Ramos (cell line): ENCODE data around the gene MICB.
"Not testable (repeated sequence)": the region's sequence is repeated elsewhere in the genome, so short reads cannot be mapped to it uniquely, and the experiment has no call there.

ENCODE experiments used
- in situ Hi-C: fragments of 300-500 bp; cut with MboI; formaldehyde crosslinking; loops from one replicate; pipeline ENCODE4 v1.14.3; 2022; ENCODE audit warnings: low sequenced_read_pairs; ENCODE audit not compliant: unreplicated experiment

MICB gene

DNA sequence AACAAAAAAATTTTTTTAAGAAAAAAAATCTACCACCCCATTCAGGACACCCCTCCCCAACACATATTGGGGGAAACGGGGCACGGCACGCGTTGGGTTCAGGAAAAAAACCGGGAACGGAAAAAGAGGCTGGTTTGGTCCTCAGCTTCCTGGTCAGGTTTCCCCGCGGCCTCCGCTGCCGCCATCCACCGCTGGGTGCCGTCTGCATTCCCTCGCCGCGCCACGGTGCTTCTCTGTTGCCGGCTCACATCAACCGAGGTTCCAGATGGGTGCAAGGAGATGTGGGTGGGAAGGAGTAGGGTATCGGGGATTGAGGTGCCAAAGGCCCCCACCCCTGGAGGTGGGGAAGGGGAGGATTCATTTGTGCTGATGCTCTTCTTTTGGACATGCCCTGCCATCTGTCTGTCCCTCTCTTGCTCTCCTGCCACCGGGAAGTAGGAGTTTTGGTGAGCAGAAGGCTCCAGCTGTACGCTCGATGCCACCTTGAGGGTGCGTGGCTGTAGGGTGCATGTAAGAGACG is 36.6 kb downstream of the MICB start:
- in situ Hi-C loops, result no loop called here

DNA sequence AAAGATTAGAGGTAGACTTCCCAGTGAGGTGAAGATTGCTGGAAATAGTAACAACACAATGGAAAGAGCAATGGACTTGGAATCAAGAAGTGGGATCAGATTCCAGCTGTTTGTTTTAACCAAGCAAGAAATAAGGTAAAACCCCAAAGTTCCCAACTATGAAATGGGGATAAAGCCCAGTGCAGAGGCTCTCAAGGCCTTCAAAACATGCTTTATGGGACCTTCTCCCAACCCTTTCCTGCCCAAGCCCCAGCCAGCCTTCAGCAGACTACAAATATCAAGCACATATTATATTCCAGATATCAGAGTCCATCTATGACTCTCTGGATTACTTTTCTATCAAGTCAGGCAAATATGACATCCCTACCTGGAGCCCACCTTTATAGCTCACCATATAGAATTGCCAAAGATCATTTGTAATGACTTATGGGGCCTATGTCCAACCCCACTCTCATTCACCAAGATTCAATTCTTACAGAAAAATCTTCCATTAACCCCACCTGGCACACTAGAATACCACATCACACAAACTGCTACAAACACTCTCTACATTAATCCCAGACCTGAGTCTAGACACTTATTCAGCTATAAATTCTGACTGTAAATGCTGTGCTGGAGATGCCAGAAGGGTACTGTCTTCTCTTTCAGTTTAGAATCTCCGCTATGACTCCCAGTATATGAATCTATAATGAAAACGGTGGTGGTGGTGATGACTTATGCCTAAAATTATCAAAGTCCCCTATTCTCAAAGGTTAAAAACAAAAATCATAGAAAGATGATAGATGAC is 37.8 kb downstream of the MICB start:
- in situ Hi-C loops, result no loop called here

DNA sequence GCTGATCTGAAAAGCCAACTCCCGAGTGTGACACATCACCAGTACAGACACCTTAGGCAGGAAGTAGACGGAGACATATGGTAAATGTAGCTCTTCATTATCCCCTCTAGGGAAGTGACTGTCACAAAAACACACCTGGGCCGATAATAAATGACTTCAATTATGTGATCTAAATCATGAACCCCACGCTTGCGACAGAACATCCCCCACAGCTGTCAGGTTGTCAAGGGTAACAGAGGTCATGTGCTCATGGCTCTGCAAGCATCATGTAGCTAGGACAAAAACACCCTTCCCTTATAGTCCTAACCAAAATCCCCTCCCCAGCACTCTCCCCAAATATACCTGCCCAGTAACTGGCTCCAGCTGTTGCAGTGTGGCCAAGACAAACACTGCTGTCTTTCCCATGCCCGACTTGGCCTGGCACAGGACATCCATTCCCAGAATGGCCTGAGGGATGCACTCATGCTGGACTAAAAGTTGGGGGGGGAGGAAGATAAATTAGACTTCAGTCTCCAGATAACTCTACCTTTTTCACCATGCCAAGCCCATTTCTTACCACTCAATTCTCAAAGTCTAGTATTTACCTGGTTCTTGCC is 41.0 kb downstream of the MICB start:
- in situ Hi-C loops, result no loop called here

DNA sequence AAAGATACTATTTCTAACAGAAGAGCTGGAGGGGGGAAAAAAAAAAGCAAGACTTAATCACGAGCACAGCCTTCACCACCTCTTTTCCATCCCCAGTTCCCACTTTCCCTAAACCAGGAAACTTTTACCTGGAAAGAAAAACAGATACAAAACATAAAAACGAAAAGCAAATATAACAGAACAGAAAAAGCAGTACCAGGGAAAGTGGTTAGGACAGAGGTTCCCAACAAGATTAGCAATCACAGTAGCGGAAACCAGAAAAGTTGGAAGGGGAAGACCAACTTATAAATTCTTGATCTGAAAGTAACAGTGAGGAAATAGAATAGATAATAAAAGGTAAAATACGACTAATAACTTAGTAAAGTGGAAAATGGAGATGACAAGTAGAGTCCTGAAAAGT is 42.7 kb downstream of the MICB start:
- in situ Hi-C loops, result no loop called here

DNA sequence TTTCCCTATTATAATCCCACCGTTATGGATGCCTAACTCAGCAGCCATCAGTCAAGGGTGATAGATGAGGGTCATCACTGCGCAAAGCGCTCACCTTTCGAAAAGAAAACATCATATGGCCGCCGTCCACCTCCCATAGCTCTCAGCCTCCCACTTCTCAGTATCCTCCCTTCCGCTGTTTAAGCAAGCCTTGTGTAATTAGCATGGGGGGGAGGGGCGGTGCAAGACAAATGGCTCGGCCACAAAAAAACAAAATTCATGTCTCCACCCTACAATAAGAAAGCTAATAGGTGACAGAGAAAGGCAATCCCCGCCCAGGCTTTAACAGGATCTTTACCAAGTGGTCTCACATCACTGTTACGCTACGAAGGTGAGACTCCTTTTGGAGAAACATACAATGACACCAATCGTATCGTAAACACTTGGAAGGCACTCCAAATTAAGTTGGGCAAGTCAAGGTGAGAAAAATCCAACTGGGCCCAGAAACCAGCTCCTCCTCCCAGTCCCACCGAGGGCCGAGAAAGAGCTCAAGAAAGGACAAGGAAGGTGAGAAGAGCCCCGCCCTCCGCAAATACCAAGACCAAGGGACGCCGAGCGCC is 43.2 kb downstream of the MICB start:
- in situ Hi-C loops, result no loop called here

DNA sequence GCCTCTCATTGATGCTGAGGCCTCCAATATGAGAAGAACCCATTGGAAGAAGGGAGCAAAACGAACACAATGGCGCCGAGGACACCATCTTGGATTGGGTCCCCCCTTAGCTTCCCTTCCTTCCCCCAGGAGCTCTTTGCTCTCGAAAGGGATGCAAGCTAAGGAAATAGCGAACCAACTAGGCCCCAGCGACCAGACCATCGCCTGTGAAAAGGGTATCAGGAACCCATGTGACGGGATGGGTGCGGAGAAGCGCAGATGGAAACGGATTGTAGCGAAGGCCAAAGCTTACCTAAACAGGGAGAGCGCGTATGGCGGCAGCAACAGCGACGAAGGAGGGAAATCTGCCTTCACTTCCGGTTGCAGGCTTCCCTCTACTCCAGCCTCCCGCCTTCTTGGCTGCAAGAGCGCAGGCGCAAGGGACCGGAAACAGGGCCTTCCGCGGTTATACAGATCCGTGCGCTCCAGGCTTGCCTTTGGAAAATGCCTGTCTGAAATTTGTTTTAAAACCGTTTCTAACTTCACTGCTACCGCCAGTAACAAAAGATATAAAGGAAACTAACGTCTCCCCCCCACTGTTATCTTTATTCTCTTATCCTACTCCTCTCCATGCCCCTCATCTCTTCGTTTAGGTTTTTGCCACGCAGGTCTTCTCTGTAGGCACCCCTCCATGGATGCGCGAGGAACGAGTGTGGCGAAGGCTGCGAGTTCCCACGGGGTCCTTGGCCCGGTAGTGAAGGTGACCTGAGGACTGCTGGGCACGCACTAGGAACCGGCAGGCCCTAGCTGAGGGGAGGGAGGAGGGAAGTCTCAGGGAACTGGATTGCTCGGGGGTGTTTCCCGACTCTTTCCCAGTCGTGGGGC is 43.9 kb downstream of the MICB start, which contains the start of gene DDX39B:
DDX39B (minus strand) TSS at position 346 of the 864 bp plus-strand sequence. CDS start 1,471 bp downstream, outside the sequence.
- in situ Hi-C loops, result no loop called here

DNA sequence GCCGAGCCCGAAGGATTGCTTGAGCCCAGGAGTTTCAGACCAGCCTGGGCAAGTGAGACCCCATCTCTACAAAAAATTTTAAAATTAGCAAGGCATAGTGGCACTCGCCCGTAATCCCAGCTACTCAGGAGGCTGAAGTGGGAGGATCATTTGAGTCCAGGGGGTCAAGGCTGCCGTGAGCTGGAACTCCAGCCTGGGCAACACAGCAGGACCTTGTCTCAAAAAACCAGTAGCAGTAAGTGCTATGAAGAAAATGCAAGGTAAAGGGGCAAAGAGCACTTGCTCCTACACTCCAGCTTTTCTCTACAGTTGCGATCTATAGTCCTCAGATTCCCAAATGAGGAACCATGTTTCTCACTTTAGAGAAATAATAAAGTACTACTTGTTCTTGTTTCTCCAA is 45.7 kb downstream of the MICB start:
- in situ Hi-C loops, result no loop called here

DNA sequence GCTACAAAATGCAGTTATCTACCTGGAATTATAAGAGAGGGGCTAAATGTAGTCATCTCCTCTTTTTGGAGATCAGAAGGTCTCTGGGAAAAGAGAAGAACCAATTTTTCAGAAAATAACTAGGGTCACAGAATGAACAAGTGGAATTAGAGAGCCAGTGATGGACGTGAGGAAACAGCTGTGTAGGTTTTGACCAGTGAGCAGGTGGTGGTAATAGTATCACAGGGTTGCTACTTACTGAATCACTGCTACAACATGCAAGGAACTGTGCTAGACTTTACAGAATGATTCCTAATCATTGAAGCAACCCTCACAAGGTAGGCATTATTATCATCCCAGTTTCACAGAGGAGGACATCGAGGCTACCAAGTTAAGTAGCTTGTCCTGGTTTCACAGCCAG is 46.7 kb downstream of the MICB start:
- in situ Hi-C loops, result loop anchor here (5.0 kb wide), 1 partner anchor 53 kb away; no protein-coding TSS in a partner anchor

DNA sequence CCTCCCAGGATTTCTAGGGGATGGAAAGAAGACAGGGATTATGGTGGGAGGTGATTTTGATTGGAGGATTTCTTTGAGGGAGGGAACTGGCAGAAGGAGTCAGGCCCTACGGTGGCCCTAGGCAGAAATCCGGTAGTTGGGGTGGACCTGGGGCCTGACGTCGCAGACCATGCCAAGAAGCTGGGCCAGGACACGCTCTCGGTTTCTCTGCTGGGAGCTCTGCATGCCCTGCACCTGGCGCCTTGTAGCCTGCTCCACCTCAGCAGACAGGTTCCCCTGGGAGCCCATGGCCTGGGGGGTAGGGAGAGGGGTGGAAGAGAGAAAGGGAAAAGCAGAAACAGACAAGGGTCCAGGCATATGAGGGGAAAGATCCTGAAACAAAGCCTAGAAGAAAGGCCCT is 47.3 kb downstream of the MICB start:
- in situ Hi-C loops, result loop anchor here (5.0 kb wide), 1 partner anchor 52 kb away; no protein-coding TSS in a partner anchor

DNA sequence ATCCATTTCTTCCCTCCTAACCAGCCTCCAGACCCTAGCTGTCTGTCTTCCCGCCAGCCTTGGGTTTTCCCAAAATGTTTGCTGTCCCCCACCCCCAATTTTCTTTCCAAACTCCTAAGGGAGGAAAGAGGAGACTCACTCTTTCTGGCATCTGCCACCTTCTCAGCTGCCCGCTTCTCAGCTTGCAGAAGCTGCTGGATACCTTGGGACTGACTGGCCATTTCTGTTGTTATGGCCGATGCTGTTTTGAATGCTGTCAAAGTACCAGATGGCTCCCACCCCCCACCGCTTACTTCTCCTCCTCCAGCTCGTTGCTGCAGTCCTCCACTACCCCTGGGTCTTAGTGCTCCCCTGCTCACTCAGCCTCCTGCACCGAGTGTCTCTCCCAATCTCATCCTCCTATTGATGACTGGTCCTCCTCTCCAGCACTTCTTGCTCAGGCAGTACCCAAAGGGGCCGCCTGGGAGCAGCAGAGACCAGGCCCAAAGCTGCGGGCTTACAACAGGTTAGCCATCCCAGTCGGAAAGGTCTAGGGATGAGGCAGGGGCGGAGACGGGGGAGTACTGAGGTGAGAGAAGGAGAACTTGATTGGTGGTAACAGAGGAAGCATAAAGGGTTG is 48.5 kb downstream of the MICB start, which contains the start of gene ATP6V1G2:
ATP6V1G2 (minus strand) TSS at position 270 of the 619 bp plus-strand sequence; CDS start at position 221, 49 bp downstream.
- in situ Hi-C loops, result loop anchor here (5.0 kb wide), 1 partner anchor 51 kb away; no protein-coding TSS in a partner anchor

DNA sequence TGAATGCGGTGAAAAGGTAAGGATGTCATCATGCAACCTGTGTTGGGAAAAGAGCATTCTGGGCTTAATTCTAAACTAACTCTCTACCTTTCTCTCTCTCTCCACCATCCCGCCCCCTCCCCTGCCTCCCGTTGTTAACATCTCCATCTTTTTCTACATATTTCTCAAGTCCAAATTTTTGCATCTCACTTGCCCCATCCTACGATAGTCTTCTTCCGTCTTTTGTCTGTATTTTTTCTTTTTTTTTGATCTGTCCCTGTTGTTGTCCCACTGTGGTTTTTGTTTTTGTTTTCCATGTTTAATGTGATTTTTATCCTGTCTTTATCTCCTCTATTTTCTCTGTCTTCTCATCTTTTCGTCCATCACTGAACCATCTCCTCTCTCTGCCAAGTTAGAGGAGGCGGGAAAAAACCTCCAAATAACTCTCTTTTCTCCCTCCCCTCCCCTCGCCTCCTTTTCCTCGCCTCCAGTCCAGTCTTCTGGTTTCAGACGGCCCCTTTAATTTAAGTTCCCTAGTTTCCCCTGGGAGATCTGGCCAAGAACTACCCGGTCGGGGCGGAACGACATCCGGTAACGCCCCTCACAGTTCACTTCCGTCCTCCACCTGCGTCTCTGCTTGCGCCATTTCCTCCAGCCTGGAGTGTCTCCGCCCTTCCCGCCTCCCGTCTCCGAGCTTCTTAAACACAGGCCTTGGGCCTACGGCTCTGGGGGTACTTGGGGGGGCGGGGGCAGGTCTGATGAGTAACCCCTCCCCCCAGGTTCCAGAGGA is 49.2 kb downstream of the MICB start, which contains the start of gene NFKBIL1:
NFKBIL1 (plus strand) TSS at position 651 of the 769 bp plus-strand sequence; CDS start at position 738, 87 bp downstream.
- in situ Hi-C loops, result loop anchor here (5.0 kb wide), 1 partner anchor 50 kb away; no protein-coding TSS in a partner anchor

DNA sequence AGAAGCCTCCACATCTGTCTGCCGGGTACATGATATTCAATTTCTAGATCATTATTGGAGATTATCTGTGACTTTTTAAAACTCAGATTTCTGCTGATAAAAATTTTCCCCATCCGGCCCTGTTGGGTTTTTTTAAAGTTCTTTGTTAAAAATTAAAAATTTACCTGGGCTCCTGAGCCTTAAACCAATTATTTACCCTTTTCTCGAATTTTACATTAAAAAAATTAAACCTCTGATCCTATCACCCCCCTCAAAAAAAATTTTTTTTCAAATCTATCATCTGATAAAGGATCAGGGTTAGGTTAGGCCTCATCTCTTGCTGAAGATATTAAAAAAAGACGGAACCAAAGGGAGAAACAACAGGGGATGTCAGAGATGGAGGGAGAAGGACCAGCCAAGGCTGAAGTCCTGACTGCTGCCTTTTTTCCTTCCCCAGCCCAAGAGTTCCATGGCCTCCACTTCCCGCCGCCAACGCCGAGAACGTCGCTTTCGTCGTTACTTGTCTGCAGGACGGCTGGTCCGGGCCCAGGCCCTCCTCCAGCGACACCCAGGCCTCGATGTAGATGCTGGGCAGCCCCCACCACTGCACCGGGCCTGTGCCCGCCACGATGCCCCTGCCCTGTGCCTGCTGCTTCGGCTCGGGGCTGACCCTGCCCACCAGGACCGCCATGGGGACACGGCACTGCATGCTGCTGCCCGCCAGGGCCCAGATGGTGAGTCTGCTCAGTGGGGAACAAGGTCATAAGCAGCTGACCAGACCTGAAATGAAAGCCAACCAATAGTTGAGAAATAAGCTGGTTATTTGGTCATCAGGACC is 50.0 kb downstream of the MICB start:
- in situ Hi-C loops, result loop anchor here (5.0 kb wide), 1 partner anchor 49 kb away; no protein-coding TSS in a partner anchor

DNA sequence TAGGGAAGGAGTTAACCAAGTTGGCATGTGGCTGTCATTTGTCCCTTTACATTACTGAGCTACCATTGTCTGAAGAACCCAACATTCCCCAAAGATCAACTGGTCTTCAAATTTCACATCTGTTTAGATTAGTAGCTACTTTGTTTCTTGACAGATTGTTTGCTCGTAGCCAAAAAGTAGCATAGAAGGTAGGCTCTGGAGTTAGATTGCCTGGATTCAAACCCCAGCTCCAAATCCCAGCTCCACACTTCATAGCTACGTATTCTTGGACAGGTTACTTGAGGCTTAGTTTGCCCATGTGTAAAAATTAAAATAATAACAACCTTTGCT is 50.6 kb downstream of the MICB start:
- in situ Hi-C loops, result loop anchor here (5.0 kb wide), 1 partner anchor 49 kb away; no protein-coding TSS in a partner anchor

DNA sequence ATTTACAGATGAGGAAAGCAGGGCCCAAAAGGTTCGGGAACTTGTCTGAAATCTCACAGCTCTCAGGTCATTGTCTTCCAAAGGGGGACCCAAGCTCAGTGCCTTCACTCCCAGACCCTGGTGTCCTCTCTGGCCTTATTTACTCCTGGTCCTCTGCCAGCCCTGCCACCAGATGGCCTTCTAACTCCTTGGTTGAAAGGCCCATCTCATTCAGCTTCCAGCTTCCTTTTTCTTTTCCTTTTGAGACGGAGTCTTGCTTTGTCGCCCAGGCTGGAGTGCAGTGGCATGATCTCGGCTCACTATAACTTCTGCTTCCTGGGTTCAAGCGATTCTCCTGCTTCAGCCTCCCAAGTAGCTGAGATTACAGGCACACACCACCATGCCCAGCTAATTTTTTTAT is 53.4 kb downstream of the MICB start:
- in situ Hi-C loops, result not testable (repeated sequence)

DNA sequence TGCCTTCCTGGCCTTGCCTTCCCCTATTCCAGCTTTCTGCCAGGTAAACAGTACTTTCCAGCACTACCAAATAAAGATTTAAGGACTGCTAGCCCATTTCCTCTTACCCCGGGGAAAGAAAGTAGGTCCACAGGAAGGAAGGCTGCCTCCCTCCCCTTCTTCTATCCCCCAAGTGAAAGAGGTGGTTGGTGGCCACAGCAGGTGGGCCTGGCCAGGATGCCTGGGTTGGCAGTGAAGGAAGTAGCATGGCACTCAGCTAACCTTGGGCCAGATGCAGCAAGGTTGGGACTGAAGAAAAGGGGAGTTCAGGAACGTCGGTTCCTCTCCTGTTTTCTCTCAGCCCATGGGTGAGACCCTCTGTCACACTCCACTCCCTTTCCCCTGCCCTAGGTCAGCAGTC is 58.4 kb downstream of the MICB start:
- in situ Hi-C loops, result no loop called here

DNA sequence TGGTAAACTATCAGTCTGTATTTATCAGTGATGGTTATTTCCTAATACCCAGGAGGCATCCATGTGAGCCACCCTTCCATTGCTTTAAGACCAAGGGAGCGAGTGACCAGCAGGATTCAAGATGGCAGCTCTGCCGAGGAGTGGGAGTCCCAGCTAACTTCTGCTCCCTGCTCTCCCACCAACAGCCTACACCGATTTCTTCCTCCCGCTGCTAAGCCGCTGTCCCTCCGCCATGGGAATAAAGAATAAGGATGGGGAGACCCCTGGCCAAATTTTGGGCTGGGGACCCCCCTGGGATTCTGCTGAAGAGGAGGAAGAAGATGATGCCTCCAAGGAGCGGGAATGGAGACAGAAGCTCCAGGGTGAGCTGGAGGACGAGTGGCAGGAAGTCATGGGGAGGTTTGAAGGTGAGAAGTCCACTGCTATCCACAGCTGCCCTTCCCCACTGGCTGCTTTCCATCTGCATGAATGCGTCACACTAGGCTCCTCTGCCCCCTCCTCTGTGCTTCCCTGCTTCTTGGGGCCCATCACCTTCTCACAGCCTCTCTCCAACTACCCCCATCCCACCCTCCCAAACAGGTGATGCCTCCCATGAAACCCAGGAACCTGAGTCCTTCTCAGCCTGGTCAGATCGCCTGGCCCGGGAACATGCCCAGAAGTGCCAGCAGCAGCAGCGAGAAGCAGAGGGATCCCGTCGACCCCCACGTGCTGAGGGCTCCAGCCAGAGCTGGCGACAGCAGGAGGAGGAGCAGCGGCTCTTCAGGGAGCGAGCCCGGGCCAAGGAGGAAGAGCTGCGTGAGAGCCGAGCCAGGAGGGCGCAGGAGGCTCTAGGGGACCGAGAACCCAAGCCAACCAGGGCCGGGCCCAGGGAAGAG is 59.7 kb downstream of the MICB start:
- in situ Hi-C loops, result no loop called here

DNA sequence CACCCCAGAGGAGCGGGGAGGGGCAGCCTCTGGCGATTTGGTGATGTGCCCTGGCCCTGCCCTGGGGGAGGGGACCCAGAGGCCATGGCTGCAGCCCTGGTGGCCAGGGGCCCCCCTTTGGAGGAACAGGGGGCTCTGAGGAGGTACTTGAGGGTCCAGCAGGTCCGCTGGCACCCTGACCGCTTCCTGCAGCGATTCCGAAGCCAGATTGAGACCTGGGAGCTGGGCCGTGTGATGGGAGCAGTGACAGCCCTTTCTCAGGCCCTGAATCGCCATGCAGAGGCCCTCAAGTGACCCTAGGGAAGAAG is 60.3 kb downstream of the MICB start:
- in situ Hi-C loops, result no loop called here
